Stimulated activated naive CD8-positive, alpha-beta T cell treated with anti-CD3 and anti-CD28 coated beads, Interleukin-15, amount 100 ng/mL, for 72 hours (primary cell): ENCODE measurements around the gene CCDC138.
A peak's percentile ranks its signal among the peaks of the same experiment; 100 is the strongest.

Source experiments
- ATAC-seq: fragments of 150-1000 bp; cut with Tn5 transposase; 2 replicates; pipeline ENCODE4 v1.10.0; 2021; ENCODE audit warnings: mild to moderate bottlenecking, moderate library complexity
- DNase-seq, 2 donors: peaks; one replicate each; pipeline ENCODE4 v3.0.0; 2021 to 2022
- H3K27ac Mint-ChIP-seq, 2 donors: one replicate each; pipeline ENCODE4 v1.8.0; 2022; ENCODE audit warnings: mild to moderate bottlenecking in 2 of 2, mixed read lengths in 2 of 2, moderate library complexity in 2 of 2
- H3K27me3 Mint-ChIP-seq: one replicate; pipeline ENCODE4 v1.8.0; 2022; ENCODE audit warnings: mixed read lengths
- H3K4me1 Mint-ChIP-seq: one replicate; pipeline ENCODE4 v1.8.0; 2022; ENCODE audit warnings: mild to moderate bottlenecking, mixed read lengths
- H3K4me3 Mint-ChIP-seq, 2 donors: one replicate each; pipeline ENCODE4 v1.8.0; 2022; ENCODE audit warnings: mild to moderate bottlenecking in 2 of 2, mixed read lengths in 2 of 2, moderate library complexity in 1 of 2
- H3K9me3 Mint-ChIP-seq, 2 donors: one replicate each; pipeline ENCODE4 v1.8.0; 2022; ENCODE audit warnings: mixed read lengths in 2 of 2

Gene CCDC138

DNA sequence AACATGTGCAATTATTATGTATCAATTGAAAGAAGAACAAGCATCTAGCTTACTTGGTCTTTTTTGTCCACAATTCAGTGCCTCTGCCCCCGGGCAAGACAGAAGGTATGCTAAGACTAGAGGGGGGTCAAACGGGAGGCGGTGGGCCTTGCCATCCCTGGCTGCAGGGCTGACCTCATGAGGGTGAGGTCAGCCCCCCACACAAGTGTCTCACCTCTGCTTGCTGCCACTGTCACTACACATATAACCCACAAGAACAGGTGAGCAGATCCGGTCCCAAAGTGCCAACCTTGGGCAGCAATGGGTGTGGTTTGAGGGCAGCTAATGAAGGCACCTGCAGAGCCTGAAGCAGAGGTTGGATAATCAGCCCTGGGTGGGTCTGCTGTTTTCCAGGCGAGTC is 131.0 kb downstream of the CCDC138 start:
- ATAC-seq = no peak
- no peaks in the 10 kb centered on the region for H3K27me3 Mint-ChIP-seq
- DNase-seq = no peak
- no peak overlapping the region for H3K4me3 Mint-ChIP-seq
- no peaks in the 10 kb centered on the region for H3K9me3 Mint-ChIP-seq
- H3K27ac Mint-ChIP-seq = no peak overlapping the region
- peaks cover 22% of the 10 kb centered on the region for H3K4me1 Mint-ChIP-seq

DNA sequence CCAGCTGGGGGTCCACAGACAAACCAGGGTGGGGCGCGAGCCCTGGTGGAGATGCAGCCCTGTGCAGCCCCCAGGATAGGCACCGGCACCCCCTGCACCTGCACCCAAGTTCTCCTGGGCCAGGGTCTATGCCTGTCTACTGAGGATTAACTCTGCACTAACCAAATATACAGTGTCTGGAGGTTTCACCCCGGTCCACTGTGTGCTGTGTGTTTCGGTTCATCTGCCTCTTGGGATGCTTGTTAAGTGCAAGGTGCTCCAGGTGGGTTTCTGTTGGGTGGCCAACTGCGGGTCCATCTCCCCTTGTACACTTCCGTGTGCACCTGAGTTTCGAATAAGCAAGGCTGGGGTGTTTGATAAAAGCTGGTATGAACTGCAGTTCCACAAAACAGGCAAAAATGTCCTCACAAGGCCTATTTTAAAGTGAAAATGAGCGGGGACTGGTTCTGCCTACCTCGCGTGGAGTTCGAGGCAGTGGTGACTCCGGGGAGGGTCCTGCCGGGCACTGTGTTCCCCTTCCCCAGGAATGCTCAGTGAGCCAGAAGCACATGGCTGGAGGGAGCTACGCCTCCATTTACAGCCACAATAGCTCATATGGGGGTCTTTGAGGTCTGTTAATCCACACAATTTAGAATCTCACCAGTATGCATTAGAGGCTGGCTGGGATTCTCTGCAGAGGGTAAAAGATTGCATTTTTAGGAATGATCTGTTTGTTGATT is 131.7 kb downstream of the CCDC138 start:
- Mint-ChIP-seq H3K9me3 (no peaks in the 10 kb centered on the region), H3K27me3 (no peaks in the 10 kb centered on the region), H3K4me3 (no peak overlapping the region), H3K4me1 (peaks cover 22% of the 10 kb centered on the region), H3K27ac (no peak overlapping the region)
- DNase-seq = no peak
- ATAC-seq = no peak

DNA sequence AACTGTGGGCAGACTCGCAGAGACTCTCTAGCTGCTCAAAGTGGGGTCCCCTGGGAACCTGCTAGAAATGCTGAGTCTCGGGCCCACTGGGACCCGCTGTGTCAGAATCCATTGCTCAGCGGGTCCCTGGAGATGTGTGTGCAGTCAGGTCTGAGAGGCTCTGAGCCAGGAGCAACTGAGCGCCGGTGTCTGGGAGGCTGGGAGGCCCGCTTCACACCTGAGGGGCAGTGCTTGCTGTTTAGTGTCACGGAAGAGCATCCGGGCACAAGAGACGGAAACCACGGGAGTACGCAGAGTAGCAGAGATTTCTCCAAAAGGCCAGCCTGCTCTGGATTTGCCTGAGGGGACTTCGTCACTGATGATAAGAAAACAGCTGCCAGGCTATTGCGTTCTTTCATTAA is 132.4 kb downstream of the CCDC138 start:
- peaks cover 22% of the 10 kb centered on the region for H3K4me1 Mint-ChIP-seq
- H3K4me3 Mint-ChIP-seq = no peak overlapping the region
- no peaks in the 10 kb centered on the region for H3K9me3 Mint-ChIP-seq
- DNase-seq = no peak
- no peak overlapping the region for H3K27ac Mint-ChIP-seq
- H3K27me3 Mint-ChIP-seq = no peaks in the 10 kb centered on the region
- no peak for ATAC-seq

DNA sequence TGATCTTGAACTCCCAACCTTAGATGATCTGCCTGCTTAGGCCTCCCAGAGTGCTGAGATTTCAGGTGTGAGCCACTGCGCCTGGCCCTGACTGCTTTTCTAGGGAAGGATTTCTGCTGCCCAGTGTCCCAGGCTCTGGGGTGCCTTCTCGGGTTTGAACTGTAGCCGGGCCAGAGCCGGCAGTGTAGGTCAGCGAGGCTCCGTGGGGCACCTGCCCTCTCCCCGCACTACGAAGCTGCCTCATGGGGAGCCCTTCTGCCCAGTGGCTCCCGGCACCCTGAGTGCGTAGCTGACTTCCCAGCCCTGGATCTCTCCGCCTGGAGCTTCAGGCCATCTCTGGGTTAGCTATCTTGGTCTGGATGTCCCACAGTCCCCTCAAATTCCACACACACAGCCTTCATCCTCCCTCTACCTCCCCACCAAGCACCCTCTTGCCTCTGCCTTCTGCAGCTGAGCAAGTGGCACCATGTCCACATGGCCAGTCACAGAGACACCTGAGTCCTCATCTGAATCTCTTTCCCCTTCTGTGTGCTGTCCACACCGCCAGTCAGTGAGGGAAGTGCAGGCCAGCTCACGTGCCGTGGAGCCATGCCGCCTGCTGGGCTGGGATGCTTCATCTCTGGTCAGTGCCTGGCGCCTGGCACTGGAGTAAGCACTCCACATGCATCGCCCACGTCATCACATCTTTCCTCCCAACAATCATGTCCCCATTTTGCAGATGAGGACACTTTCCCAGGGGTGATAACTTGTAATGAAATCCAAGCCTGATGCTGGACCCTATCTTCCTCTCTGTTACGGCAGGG is 133.2 kb downstream of the CCDC138 start:
- H3K4me3 Mint-ChIP-seq = no peak overlapping the region
- DNase-seq = no peak
- no peaks in the 10 kb centered on the region for H3K27me3 Mint-ChIP-seq
- no peaks in the 10 kb centered on the region for H3K9me3 Mint-ChIP-seq
- peaks cover 17% of the 10 kb centered on the region for H3K4me1 Mint-ChIP-seq
- no peak overlapping the region for H3K27ac Mint-ChIP-seq
- ATAC-seq = no peak

DNA sequence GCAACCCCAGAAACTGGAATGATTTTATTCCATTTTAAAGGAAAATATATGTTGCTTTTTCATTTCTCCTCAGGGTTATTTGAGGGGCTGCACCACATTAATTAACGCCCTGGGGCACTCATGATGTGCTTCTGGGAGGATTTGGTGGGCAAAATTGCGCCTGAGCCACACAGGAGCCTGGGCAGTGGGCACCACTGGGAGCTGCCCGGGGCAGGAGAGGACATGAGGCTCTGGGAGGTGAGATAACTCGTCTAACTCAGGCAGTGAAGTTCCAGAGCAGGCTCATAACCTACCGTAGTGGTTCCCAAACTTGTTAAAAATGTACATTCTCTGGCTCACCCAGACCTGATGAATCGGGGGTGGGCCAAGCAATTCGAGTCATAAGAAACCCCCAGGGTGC is 134.1 kb downstream of the CCDC138 start:
- Mint-ChIP-seq H3K27ac (no peak overlapping the region), H3K4me1 (peaks cover 16% of the 10 kb centered on the region), H3K27me3 (no peaks in the 10 kb centered on the region), H3K4me3 (no peak overlapping the region), H3K9me3 (no peaks in the 10 kb centered on the region)
- DNase-seq = no peak
- no peak for ATAC-seq

DNA sequence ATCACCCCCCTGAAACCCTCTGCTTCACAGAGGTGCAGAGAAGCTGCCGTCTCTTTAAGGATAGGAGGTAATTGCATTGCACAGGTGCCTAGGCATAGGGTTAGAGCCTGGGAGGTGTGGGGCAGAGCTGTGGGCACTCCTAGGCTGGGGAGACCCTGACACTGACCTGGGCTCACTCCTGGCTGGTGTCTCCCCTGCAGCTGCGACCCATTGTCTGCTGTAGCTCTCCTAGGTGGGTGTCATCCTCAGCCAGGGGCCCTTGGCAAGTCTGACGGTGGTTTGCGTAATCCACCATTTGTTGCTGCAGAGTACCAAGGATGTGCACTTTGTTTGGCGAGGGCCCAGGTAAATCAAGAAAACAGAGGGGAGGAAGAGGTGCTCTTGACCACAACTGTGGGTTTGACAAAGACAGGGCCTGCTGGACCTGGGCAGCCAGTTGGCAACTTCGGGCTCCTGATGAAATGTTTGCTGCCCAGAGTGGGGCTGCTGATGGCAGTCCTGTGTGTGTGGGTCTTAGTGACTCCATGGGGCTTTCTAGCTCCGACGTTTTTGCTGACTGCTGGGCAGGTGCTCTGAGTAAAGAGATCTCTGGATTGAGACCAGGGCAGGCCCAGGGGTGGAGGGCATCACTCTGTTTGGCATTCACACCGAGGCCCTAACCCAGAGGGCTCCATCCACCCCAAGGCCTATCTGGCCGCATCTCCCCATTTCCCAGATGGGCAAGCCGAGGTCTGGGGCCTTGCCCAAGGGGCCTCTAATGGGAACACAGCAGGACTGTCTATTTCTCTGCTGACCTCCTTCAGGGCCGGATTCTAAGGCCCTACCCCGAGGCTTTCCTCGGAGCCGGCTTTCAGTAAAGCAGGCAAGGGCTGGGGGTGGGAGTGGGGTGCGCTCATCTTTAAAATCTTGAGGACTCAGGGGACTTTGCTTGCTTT is 134.8 kb downstream of the CCDC138 start:
- Mint-ChIP-seq H3K4me3 (no peak overlapping the region), H3K27me3 (no peaks in the 10 kb centered on the region), H3K27ac (no peak overlapping the region), H3K9me3 (no peaks in the 10 kb centered on the region), H3K4me1 (peaks cover 13% of the 10 kb centered on the region)
- DNase-seq = no peak
- no peak for ATAC-seq

DNA sequence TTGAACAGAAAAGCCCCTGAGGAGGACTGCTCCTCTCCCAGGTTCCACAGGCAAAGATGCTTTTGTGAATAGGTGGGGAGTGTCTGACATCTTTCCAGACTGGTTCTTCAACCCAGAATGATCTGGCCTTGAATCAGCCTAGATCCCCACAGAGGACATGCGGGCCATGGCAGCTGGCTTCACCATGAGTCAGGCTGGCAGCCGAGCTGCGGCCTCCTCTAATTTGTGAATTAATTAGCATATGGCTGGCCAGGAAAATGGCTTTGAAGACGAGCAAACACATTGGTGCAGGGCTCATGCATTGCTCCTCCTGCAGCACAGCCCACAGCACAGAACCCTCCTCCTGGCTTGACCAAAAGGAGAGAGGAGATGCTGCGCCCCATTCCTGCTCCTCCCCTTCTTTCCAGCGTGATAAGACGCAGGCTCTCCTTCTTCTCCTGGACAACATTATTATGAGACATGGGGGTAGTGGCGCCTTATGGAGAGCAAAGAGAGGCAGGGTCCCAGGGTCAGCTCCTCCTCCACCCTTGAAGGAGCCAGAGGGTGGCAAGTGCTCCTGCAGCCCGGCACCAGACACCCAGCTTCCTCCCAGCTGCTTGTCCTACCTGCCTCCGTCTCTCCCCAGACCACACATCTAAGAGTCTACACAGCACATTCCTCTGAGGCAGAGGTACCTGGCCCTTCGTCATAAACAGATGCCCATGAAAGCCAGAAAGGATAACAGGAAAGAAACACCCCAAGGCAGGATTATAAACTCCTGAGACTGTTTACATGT is 135.8 kb downstream of the CCDC138 start:
- Mint-ChIP-seq H3K27me3 (no peaks in the 10 kb centered on the region), H3K4me1 (peaks cover 3% of the 10 kb centered on the region), H3K27ac (no peak overlapping the region), H3K4me3 (no peak overlapping the region), H3K9me3 (no peaks in the 10 kb centered on the region)
- DNase-seq (no peak), ATAC-seq (no peak)

DNA sequence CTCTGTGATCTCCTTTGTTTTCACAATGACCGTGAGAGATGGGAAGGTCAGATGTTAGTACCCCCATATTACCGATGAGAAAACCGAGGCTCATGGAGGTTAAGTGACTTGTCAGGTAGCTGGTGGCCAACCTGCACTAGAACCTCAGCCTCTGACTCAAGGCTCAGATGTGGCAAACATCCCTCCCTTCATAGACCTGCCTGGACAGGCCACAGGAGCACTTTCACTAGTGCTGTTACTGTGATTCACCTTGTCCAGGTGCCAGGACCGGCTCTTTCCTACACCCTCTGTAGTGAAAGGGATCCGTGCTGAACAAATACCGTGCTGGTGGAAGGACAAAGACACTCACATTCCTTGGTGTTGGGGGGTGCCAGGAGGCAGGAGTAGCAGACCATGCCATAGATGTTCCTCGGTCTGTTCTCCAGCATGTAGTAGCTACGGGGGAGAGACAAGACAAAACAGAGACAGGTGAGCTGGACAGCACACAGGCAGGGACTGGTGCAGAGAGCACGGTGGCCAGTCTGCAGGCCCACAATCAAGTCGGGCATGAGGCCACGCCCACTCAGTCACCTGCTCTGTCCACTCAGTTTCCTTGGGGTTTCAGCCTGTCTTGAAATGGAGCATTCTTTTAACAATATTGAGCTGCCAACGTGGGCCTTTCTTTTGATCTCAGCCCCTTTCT is 136.6 kb downstream of the CCDC138 start:
- Mint-ChIP-seq H3K27ac (peak overlapping the region in 1 of 2 donors; percentile 55), H3K9me3 (no peaks in the 10 kb centered on the region), H3K4me1 (peaks cover 2% of the 10 kb centered on the region), H3K4me3 (no peak overlapping the region), H3K27me3 (no peaks in the 10 kb centered on the region)
- ATAC-seq (no peak), DNase-seq (no peak)

DNA sequence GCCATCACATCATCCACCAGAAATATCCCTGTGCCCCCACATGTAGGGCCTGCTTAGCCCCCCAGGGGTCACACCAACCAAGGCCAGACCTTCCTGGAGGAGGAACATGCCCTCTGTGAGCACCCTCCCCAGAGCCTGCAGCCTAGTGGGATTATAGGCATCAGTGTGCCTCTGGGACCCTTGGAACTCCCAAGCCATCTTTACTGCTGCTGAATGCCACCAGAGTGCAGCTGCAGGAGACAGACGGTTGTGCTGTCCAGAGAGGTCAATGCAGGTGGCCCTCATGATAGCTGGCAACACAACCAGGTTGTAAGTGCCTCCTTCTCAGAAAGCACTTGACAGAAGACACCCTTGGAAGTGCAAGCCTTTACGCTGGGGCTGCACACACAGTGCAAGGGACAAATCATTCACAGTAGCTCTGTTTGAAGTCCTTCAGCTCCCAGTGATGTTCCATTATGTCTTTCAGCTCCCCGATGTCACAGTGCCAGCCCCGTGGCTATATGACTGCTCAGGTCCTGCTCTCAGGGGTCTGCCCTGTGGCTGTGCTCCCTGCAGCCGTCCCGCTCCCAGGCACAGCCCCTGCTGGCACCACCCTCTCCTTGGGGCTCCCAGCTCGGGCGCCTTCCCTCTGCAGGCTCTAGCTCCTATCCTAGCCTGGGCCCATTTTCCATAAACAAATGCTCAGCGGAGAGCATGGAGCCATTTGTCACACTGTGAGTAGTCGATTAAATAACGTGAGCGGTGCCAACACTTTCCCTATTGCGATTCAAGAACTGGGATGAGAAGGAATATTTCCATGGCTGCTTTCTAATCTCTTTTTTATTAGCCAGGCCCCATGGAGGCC is 137.4 kb downstream of the CCDC138 start:
- Mint-ChIP-seq H3K27ac (no peak overlapping the region), H3K4me1 (peaks cover 7% of the 10 kb centered on the region), H3K4me3 (no peak overlapping the region), H3K27me3 (no peaks in the 10 kb centered on the region), H3K9me3 (no peaks in the 10 kb centered on the region)
- no peak for ATAC-seq
- no peak for DNase-seq

DNA sequence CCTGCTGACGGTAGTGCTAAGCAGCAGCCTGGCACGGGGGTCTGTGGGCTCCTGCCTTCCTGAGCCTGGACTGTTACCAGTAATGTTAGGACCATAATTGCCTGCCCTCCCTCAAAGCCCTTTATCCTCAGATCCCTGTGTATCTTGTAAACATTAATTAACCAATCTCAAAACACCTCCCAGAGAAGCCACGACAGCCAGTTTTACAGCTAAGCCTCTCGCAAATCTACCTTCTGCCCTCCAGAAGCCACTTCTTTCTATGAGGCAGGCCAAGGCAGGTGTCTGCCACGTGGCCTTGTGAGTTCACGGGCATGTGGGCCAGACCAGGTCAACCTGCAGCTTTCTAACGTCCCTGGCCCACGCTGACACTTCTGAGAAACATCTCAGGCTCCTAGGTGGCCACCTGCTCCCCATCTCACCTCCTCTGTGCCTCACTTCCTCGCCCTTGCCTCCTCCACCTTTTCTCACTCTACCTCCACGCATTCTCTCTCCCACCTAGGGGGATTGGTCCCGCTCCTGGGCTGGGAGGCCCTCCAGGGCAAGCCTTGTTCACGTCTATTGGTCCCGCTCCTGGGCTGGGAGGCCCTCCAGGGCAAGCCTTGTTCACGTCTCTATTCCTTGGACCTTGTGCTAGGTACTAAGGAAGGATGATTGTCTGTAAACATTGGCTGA is 138.1 kb downstream of the CCDC138 start:
- H3K4me3 Mint-ChIP-seq = no peak overlapping the region
- no peak for DNase-seq
- peaks cover 7% of the 10 kb centered on the region for H3K4me1 Mint-ChIP-seq
- no peaks in the 10 kb centered on the region for H3K9me3 Mint-ChIP-seq
- no peak overlapping the region for H3K27ac Mint-ChIP-seq
- ATAC-seq = no peak
- H3K27me3 Mint-ChIP-seq = no peaks in the 10 kb centered on the region

DNA sequence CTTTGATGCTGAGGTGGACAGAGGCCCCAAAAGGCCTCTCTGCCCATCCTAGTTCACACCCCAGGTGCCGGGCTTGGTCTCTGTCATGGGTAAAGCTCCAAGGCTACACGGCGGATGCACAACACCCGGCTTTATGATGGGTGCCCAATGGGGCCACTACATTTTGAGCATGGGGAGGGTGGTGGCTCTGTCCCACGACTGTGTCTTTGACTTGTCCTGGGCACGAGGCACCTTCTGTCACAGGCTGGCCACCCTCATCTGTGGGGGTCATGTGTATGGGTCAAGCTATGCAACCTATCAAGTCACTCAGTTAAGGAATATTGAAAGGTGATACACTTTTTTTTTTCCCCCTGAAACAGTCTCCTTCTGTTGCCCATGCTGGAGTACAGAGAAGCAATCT is 138.7 kb downstream of the CCDC138 start:
- no peak for ATAC-seq
- H3K9me3 Mint-ChIP-seq = no peaks in the 10 kb centered on the region
- no peak overlapping the region for H3K4me3 Mint-ChIP-seq
- no peak for DNase-seq
- H3K4me1 Mint-ChIP-seq = peaks cover 7% of the 10 kb centered on the region
- H3K27ac Mint-ChIP-seq = no peak overlapping the region
- H3K27me3 Mint-ChIP-seq = no peaks in the 10 kb centered on the region

DNA sequence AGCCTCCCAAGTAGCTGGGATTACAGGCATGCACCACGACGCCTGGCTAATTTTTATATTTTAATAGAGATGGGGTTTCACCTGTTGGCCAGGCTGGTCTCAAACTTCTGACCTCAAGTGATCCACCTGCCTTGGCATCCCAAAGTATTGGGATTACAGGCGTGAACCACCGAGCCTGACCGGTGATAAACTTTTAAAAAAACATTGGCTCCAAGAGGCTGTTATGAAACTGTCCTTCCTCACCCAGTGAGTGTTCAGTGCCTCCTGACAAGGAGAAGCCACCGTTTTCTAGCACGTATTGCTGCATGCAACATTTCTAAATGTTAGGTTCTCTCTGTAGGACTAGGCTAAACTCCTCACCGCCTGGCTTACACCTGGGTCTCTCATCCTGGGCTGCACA is 139.2 kb downstream of the CCDC138 start:
- Mint-ChIP-seq H3K4me1 (peaks cover 7% of the 10 kb centered on the region), H3K27me3 (no peaks in the 10 kb centered on the region), H3K27ac (no peak overlapping the region), H3K9me3 (no peaks in the 10 kb centered on the region), H3K4me3 (no peak overlapping the region)
- no peak for ATAC-seq
- no peak for DNase-seq
